ENCODE measurements around the gene STIMATE. TPM values are rescaled to one million over a fixed set of nuclear protein-coding genes. Genes with fewer than 3 reads are reported as not detected.

The STIMATE gene
- total and polyA plus RNA-seq, 2 experiments from 2014 or later, result 7.3 to 17.4 TPM

DNA sequence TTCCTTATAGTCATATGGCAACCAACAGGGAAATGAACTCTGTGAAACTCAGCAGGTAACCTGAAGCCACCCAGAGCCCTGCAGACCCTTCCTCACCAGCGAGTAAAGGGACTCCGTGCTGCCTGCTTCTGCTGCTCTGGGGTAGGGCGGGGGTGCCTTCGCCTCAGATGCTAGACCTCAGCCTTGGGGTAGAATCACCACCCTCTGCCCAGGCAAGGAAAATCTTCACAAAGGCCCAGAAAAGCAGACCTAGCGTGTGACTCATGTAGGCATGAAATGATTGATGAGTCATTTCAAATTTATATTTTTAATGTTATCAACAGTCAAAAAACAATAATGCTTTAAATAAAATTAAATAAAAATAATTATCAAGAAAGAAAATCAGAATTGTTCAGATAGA, 6.6 kb downstream of the STIMATE start:
- no peaks in the 10 kb centered on the region for H3K9me3 ChIP-seq (ENCODE audit: low read depth)
- no peaks in the 10 kb centered on the region for H3K4me1 ChIP-seq (ENCODE audit: low read depth)
- H3K4me3 ChIP-seq, result no peak overlapping the region
- no peaks in the 10 kb centered on the region for H3K36me3 ChIP-seq
- DNase-seq (ENCODE audit: low read depth in 1 of 2, low spot score in 1 of 2), result no peak
- TF ChIP-seq, protein P1, sequence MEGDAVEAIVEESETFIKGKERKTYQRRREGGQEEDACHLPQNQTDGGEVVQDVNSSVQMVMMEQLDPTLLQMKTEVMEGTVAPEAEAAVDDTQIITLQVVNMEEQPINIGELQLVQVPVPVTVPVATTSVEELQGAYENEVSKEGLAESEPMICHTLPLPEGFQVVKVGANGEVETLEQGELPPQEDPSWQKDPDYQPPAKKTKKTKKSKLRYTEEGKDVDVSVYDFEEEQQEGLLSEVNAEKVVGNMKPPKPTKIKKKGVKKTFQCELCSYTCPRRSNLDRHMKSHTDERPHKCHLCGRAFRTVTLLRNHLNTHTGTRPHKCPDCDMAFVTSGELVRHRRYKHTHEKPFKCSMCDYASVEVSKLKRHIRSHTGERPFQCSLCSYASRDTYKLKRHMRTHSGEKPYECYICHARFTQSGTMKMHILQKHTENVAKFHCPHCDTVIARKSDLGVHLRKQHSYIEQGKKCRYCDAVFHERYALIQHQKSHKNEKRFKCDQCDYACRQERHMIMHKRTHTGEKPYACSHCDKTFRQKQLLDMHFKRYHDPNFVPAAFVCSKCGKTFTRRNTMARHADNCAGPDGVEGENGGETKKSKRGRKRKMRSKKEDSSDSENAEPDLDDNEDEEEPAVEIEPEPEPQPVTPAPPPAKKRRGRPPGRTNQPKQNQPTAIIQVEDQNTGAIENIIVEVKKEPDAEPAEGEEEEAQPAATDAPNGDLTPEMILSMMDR (IDR thresholded peaks at IDR 0.05; ENCODE audit: low read depth, low read length), result no peak
- no peak overlapping the region for H3K27ac ChIP-seq
- H3K27me3 ChIP-seq, result no peaks in the 10 kb centered on the region

DNA sequence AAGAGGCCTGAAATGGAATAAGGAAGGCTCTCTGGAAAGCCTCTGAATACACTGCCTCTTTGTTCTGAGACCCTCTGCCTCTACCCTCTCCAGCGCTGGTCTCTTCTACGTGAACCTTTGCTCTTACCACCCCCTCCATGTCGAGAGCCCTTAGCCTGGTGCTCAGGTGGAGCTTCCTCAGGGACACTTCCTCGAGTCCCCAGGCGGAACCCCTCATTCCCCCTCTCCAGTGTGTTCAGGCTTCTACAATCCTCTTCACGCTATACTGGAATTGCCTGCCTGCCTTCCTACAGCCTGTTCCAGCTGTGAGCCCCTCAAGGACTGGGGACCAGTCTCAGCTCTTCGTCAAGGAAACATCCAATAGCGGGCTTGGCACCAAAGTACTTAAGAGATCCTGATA, 7.4 kb downstream of the STIMATE start:
- TF ChIP-seq, protein P1 (IDR thresholded peaks at IDR 0.05; ENCODE audit: low read depth, low read length), result no peak
- Histone ChIP-seq H3K36me3 (no peaks in the 10 kb centered on the region), H3K4me1 (ENCODE audit: low read depth) (no peaks in the 10 kb centered on the region), H3K9me3 (ENCODE audit: low read depth) (no peaks in the 10 kb centered on the region), H3K27ac (no peak overlapping the region), H3K4me3 (no peak overlapping the region), H3K27me3 (no peaks in the 10 kb centered on the region)
- DNase-seq (ENCODE audit: low read depth in 1 of 2, low spot score in 1 of 2), result no peak

DNA sequence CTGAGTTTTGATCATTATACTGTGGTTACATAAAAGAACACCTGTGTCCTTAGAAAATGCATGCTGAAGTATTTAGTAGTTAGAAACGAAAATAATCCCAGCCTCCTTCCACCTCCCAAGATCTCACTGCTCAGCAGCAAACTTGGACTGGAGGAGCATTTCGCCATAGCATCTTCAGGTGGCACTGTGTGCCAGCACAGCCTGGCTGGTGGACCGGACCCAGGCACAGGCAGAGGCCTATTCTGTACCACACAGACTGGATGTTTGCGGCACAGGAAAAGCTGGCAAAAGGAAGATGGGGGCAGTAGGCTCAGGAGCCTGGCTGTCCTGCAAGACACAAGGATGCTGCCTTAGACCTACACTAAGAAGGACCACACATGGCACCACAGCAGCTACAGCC, 10.2 kb downstream of the STIMATE start:
- TF ChIP-seq, protein P1 (IDR thresholded peaks at IDR 0.05; ENCODE audit: low read depth, low read length), result no peak
- Histone ChIP-seq H3K27ac (no peak overlapping the region), H3K4me3 (no peak overlapping the region), H3K36me3 (no peaks in the 10 kb centered on the region), H3K27me3 (no peaks in the 10 kb centered on the region), H3K9me3 (ENCODE audit: low read depth) (no peaks in the 10 kb centered on the region), H3K4me1 (ENCODE audit: low read depth) (no peaks in the 10 kb centered on the region)
- no peak for DNase-seq (ENCODE audit: low read depth in 1 of 2, low spot score in 1 of 2)

DNA sequence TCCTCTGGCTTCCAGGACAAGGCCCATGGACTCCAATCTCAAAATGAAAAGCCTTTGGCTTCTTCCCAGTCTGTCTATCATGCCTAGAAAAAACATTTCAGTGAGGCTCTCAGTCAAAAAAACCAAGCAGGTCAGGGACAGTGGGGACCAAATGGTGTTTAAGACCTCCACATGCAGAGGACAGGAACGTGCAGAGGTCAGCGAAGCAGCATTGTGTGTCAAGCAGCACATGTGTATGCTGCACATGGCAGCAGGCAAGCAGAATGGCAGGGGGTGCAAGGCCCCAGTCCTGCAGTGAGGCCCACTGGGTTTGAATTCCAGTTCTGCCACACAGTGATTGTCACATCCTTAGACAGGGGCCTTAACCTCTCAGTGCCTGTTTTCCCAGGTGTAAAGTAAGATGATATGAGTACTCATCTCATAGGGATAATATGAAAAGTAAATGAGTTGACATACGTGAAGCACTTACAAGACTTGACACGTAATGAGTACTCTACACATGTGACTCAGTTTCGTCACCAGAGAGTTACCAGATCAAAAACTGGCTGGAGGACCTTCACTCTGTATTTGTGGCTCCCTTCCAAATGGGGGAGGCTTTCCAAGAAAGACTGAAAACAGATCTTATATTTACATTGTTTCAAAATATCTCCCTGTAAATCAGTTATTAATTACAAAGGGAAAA, 11.2 kb downstream of the STIMATE start:
- H3K27me3 ChIP-seq, result no peaks in the 10 kb centered on the region
- no peak overlapping the region for H3K27ac ChIP-seq
- no peaks in the 10 kb centered on the region for H3K36me3 ChIP-seq
- H3K4me1 ChIP-seq (ENCODE audit: low read depth), result no peaks in the 10 kb centered on the region
- H3K9me3 ChIP-seq (ENCODE audit: low read depth), result no peaks in the 10 kb centered on the region
- no peak for DNase-seq (ENCODE audit: low read depth in 1 of 2, low spot score in 1 of 2)
- no peak overlapping the region for H3K4me3 ChIP-seq
- TF ChIP-seq, protein P1 (IDR thresholded peaks at IDR 0.05; ENCODE audit: low read depth, low read length), result no peak

GRCh38 chr3:52882377-52882776, 15.0 kb downstream of the STIMATE start:
- Histone ChIP-seq H3K27me3 (no peaks in the 10 kb centered on the region), H3K36me3 (no peaks in the 10 kb centered on the region), H3K27ac (no peak overlapping the region), H3K9me3 (ENCODE audit: low read depth) (no peaks in the 10 kb centered on the region), H3K4me3 (no peak overlapping the region), H3K4me1 (ENCODE audit: low read depth) (no peaks in the 10 kb centered on the region)
- no peak for DNase-seq (ENCODE audit: low read depth in 1 of 2, low spot score in 1 of 2)
- TF ChIP-seq, protein P1 (IDR thresholded peaks at IDR 0.05; ENCODE audit: low read depth, low read length), result no peak

Data from cardiac muscle cell (in vitro differentiated cells and primary cell).